ENCODE measurements around the gene TTLL10.

TTLL10 gene

DNA sequence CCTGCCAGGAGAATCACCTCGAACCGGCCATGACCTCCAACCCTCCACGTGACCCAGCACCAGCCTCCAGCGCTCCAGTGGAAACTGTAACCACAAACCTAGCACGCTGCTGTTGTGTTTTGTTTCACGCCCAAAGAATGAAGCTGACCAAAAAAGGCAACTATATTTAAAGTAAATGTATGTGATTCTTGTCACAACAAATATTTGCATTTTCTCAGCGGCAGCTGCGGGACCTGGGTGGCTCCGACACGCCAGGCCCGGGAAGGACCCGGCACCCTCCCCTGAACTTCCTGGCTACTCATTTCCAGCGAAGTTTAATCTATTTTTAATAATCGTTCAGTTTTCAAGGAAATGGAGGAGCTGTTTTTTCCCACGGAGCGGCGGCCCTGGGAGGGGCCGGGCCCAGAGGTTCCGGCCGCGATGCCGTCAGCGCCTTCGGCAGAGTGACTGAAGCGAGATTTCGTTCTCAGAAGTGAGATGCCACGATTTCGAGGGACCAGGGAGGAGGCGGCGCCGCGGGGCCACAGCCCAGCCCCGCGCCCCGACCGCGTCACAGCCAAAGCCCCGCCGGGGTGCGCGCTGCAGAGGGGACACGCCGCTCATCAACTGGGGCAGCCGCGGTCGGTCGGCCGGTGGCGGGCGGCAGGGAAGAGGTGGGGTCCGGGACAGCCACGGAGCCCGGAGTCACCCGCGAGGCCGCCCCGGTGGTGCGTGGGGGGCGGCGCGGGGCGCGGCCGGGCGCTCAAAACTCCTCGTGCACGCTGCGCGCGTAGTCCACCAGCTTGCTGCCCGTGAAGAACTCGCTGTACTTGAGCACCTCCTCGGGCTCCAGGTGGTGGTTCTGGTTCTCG lies 43.3 kb downstream of the TTLL10 start:
- no peak overlapping the region for H3K4me3 ChIP-seq (ENCODE audit: control insufficient read depth, low read depth, low read length)
- TF ChIP-seq CTCF (IDR thresholded peaks at IDR 0.05; ENCODE audit: control insufficient read depth, insufficient read depth, low read depth, low read length, missing control alignments), result no peak
- DNase-seq (ENCODE audit: low read depth), result no peak

DNA sequence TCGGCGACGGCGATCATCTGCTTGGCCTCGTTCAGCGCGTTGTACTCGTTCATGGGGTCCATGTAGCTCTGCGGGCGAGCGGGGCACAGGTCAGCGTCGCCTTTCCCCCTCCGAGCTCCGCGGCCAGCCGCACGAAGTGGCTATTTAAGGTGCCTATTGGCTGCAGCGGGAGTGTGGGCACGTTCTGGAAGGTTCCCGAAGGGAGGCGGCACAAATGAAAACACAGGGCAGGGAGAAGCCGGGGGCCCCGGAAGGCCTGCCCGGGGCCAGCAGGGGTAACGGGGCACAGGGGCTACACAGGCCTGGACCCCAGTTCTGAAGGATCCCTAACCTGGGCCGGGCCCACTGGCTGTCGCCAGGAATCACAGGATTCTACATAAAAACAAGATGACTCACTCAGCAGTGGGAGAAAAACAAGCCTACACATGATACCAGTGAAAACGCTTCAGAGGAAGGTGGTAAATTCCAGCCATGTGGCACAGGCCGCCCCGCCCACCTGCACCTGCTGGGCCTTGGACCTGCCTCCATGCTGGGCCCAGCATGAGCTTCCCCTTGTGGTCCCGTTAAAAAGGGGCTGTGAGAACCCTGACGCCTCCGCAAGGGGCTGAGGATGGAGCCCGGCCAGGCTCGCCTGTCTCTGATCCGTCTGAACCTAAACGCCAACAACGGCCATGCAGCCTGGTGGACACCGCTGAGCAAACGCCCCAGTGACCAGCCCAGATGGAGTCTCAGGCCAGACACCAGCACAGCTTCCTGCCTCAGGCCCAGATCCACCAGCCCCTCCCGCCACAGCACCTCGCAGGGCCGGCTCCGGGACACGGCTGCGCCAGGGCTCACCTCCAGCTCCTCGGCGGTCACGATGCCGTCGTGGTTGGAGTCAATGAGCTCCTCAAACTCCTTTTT lies 44.2 kb downstream of the TTLL10 start:
- no peak for DNase-seq (ENCODE audit: low read depth)

DNA sequence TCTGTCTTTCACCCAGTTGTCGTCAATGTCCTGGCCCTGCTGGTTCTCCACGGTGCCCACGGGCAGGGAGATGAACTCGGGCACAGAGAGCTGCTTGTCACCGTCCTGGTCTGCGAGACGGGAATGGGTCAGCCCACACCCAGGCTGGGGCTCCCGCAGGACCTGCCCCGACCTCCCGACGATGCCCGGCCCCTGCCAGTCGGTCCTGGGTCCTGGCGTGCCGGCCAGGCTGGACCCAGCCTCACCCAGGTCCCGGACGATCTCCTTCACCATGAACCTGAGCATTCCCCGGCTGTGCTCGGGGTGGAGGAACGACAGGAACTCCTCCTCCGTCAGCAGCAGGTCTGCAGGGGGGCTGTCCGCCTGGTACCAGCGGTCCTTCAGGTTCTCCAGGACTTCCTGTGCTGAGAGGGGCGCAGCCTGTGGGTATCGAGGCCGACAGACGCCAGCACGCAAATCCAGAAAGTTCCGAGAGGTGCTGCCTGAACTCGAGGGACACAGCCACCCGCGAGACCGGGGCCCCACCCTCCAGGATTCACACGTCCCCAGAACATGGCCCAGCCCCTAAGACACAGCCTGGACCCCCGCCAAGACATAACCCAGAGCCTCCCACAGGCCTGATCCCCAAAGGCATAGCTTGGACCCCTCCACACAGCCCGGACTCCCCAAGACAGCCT lies 45.0 kb downstream of the TTLL10 start:
- no peak for DNase-seq (ENCODE audit: low read depth)
- H3K4me3 ChIP-seq (ENCODE audit: control insufficient read depth, low read depth, low read length), result no peak overlapping the region
- no peak for TF ChIP-seq CTCF (IDR thresholded peaks at IDR 0.05; ENCODE audit: control insufficient read depth, insufficient read depth, low read depth, low read length, missing control alignments)

More for the DNA sequence above, 44.2 kb downstream of the TTLL10 start:
- no peak for TF ChIP-seq CTCF (IDR thresholded peaks at IDR 0.05; ENCODE audit: control insufficient read depth, insufficient read depth, low read depth, low read length, missing control alignments)
- H3K4me3 ChIP-seq (ENCODE audit: control insufficient read depth, low read depth, low read length), result no peak overlapping the region

GRCh38 chr1:1219341-1219740 lies 45.7 kb downstream of the TTLL10 start:
- DNase-seq (ENCODE audit: low read depth), result no peak

GRCh38 chr1:1220197-1220596 lies 46.5 kb downstream of the TTLL10 start:
- TF ChIP-seq CTCF (IDR thresholded peaks at IDR 0.05; ENCODE audit: control insufficient read depth, insufficient read depth, low read depth, low read length, missing control alignments), result no peak
- H3K4me3 ChIP-seq (ENCODE audit: control insufficient read depth, low read depth, low read length), result no peak overlapping the region
- no peak for DNase-seq (ENCODE audit: low read depth)

More at GRCh38 chr1:1219341-1219740, 45.7 kb downstream of the TTLL10 start:
- TF ChIP-seq CTCF (IDR thresholded peaks at IDR 0.05; ENCODE audit: control insufficient read depth, insufficient read depth, low read depth, low read length, missing control alignments), result no peak
- no peak overlapping the region for H3K4me3 ChIP-seq (ENCODE audit: control insufficient read depth, low read depth, low read length)

- no peak overlapping the region for H3K4me3 ChIP-seq (ENCODE audit: control insufficient read depth, low read depth, low read length)
- no peak for DNase-seq (ENCODE audit: low read depth)
- no peak for TF ChIP-seq CTCF (IDR thresholded peaks at IDR 0.05; ENCODE audit: control insufficient read depth, insufficient read depth, low read depth, low read length, missing control alignments)
Measured at GRCh38 chr1:1221887-1222574, 48.4 kb downstream of the TTLL10 start.

Data from AG09309 (cell line).